Embryonic facial prominence (tissue), 1 donor: ENCODE measurements around the gene TBCA.
A peak's percentile ranks its signal among the peaks of the same experiment; 100 is the strongest.

ENCODE experiments used
- DNase-seq: peaks from one replicate; pipeline ENCODE4 v3.0.0-alpha.2; 2016; ENCODE audit errors: extremely low spot score

The TBCA gene

DNA sequence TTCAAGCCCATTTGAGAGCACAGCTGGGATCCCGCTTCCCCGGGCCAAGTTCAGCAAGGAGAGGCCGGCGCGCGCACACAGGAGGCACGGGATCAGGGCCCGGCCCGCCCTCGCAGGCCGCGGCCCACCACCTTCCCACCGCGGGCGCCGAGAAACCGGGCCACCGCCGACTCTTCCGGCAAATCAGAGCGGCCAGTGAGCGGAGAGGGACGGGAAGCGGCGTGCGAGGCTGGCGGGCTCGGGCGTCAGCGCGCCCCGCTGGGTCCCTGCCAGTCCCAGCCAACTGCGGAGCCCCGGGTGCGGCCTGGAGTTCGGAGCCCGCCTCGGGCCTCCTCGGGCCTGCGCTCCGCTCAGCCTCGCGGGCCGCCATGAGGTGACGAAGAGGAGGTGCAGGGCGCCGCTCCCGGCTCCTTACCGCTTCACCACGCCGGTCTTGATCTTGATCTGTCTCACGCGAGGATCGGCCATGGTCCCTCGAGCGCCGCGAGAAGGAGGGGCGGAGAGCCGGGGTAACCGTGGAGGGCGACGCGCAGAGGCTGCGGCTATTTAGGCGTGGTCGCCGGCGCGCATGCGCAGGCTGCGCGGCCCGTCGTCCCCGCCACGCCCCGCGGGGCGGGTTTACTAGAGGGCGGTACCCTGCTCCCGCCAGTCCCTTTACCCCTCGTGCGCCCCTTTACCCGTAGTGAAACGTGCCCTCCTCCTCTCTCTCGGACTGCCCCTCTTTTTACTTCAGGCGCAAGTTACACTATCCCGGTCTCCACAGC is at the start of gene TBCA:
TBCA (minus strand) TSS at position 550 of the 764 bp plus-strand sequence; CDS start at position 468, 82 bp downstream.
- DNase-seq = peak; percentile 88

- DNase-seq = no peak
Measured at GRCh38 chr5:77824981-77825380, 48.8 kb upstream of the TBCA start.

DNA sequence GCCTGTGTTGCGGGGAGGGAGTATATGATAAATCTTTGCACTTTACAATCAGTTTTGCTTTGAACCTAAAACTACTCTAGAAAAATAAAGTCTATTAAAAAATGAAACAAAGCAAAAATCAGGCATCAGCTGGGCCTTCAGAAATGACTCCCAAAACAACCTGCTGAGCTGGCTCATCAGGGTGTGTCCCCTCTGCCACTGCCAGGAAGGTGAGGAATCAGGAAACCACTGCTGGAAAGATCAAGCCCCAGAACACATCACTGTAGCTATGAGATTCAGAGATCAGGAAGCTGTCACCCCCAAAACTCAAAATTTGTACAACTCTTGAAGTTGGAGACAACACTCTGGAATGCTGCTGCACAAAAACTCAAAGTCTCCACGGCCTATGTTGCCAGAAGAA is 40.5 kb upstream of the TBCA start:
- DNase-seq = no peak

GRCh38 chr5:77812926-77813589 is 36.9 kb upstream of the TBCA start:
- no peak for DNase-seq

GRCh38 chr5:77806213-77806843 is 30.2 kb upstream of the TBCA start:
- DNase-seq = no peak

DNA sequence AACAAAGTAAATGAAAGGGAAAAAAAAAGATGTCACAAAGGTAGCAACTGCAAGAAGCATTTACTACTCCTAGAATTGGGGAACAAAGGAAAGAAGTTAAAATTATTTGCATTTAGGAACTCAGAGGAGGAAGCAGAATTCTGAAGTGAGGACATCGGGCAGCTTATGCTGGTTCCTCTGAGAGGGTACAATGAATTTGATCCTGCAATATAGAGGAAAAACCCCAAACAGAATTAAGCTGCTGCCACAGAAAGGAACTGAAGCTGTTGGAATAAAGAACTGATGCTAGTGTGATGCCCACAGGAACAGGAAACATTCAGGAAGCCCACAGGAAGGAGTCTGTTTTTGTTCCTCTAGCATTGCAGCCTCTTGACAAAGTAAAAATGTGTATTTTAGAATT is 22.3 kb upstream of the TBCA start:
- no peak for DNase-seq

GRCh38 chr5:77797136-77797535 is 21.0 kb upstream of the TBCA start:
- no peak for DNase-seq

GRCh38 chr5:77795846-77796245 is 19.7 kb upstream of the TBCA start:
- no peak for DNase-seq

DNA sequence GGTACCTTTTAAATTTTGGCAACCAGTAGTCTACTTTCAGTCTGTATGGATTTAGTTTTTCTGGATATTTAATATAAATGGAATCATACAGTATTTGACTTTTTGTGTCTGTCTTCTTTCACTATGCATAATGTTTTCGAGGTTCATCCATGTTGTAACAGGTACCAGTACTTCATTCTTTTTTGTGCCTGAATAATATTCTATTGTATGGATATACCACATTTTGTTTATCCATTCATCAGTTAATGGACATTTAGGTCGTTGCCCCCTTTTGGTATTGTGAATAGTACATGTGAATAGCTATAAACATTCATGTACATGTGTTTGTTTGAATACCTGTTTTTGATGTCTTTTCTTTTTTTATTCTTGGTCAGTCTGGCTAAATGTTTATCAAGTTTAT is 19.1 kb upstream of the TBCA start:
- no peak for DNase-seq

GRCh38 chr5:77791926-77792325 is 15.8 kb upstream of the TBCA start:
- DNase-seq = no peak

GRCh38 chr5:77791356-77791755 is 15.2 kb upstream of the TBCA start:
- DNase-seq = no peak

GRCh38 chr5:77785229-77785628 is 9.1 kb upstream of the TBCA start:
- no peak for DNase-seq

DNA sequence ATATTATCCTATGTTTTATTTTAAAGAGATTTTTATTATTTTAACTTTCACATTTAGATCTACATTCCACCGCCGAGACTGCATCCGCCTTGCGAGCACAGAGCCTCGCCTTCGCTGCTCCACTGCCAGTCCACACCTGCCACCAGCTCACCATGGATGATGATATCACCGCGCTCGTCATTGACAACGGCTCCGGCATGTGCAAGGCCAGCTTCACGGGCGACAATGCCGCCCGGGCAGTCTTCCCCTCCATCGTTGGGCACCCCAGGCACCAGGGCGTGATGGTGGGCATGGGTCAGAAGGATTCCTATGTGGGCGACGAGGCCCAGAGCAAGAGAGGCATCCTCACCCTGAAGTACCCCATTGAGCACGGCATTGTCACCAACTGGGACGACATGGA is 8.6 kb upstream of the TBCA start:
- DNase-seq = no peak

DNA sequence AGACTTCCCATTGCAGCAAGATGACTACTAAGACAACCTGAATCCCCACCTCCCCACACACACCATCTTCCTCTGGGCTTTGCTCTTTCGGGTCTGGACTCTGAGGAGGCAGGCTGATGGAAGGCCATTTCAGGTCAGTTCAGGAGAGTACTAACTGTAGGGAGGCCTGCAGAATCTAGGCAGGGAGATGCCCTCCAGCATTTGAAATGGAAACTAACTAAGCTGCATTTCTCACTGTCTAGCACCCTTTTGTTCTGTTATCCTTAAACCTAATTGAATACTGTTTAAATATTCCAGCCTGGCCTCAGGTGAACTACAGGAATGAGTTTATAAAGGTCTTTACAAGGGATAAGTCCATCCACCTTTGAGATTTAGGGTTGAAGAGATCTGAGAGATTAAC is 4.9 kb upstream of the TBCA start:
- DNase-seq = no peak

GRCh38 chr5:77778881-77779438 is 2.8 kb upstream of the TBCA start:
- DNase-seq = no peak

GRCh38 chr5:77778398-77778797 is 2.3 kb upstream of the TBCA start:
- DNase-seq = no peak

DNA sequence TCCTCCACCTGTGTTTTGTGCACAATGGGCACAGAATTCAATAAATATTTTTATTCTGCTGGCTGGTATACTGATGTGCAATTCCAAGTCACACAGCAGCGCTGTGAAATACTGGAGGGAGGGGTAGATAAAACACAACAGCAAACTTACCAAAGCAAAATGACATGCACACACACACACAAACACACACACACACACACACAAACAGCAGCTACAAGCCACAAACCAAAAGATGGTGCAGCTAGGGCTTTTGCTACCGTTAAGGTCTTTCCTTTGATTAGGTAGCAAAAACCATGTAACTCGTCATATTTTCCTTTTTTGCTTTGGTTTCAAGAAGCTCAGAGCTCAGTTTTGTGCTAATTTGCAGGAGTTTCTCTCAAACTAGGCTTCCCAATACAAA is 1.8 kb upstream of the TBCA start:
- no peak for DNase-seq

DNA sequence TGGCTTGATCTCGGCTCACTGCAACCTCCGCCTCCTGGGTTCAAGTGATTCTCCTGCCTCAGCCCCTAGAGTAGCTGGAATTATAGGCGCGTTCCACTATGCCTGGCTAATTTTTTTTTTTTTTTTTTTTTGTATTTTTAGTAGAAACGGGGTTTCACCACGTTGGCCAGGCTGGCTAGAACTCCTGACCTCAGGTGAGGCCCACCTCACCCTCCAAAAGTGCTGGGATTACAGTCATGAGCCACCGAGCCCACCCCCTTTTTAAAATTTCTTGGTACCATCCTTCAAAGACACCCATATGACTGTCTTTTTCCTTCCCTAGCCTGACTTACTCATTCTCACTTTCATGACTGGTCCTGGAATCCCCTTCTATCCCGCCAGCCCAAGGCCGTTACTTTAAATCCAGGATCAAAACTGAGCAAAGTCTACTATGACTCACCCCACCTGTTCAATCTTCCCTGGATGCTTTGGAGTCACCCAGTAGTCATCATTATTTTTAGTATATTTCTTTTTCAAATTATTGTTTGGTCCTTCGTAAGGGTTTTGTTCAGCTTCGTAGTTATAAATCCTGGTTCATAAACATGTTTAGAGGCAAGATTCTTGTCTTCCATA is 1.2 kb upstream of the TBCA start:
- no peak for DNase-seq

GRCh38 chr5:77776554-77777206 is 541 bp upstream of the TBCA start:
- DNase-seq = no peak

- no peak for DNase-seq
Measured at GRCh38 chr5:77774981-77775789, 954 bp downstream of the TBCA start.

DNA sequence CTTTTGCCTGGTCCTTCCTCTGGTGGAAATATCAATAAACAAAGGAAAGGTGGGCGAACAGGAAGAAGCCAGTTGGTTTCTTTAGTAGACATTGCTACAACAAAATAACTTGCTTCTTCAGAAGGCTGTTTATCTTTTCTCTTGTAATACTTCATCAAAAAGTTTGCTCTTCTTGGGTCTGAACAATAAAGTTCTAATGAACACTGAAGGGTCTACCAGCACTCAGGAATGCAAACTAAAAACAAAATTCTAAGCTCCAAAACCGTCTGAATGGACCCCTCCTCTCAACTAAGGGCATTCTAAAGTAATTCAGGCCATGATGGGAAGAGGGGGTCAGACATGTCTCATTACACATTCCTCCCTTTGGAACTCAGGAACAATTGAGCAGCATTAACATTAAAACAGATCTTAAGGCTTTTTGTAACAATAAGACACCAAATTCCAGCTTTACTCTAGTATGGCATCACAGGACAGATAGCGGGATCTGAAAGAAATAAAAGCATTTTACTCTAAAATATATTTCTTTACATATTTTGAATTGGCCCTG is 2.3 kb downstream of the TBCA start:
- no peak for DNase-seq
